HCT116 (cell line): ENCODE measurements around the gene B4GALT4. TPM values are rescaled to one million over a fixed set of nuclear protein-coding genes. Genes with fewer than 3 reads are reported as not detected.

Experiments used
- ATAC-seq: fragments of 200-7000 bp; cut with Tn5 transposase; 2 replicates; pipeline ENCODE4 v1.9.1; 2020; ENCODE audit warnings: mild to moderate bottlenecking, moderate library complexity
- BruUV-seq: library from RNA; stranded (reverse); fragments of 400-500 nt; replicated peaks from 2 replicates; lab custom pipeline; 2021; lab: Mats Ljungman, UMichigan
- CTCF ChIA-PET: fragments of 300-600 bp; sonication (Branson Sonifier 250); formaldehyde crosslinking; loops from one replicate; lab custom pipeline; 2021; ENCODE audit warnings: antibody characterized with exemption; lab: Charles Lee
- POLR2A ChIA-PET: fragments of 300-600, 350-600 bp; sonication (Branson Sonifier 250); formaldehyde crosslinking; loops from one replicate; lab custom pipeline; 2021; ENCODE audit warnings: antibody characterized with exemption; lab: Charles Lee
- RAD21 ChIA-PET, 2 experiments: fragments of 300-600 bp; sonication (Branson Sonifier 250); formaldehyde crosslinking; loops; one replicate each; lab custom pipeline; 2023; ENCODE audit warnings: low total read pairs in 2 of 2; ENCODE audit not compliant: uncharacterized antibody in 2 of 2, unreplicated experiment in 2 of 2, low non-redundant PET in 1 of 2; lab: Charles Lee
- DNase-seq: peaks from one replicate; pipeline ENCODE4 v3.0.0-alpha.2; 2010; ENCODE audit warnings: low read depth, low spot score
- H2AFZ ChIP-seq: fragments of 200-600 bp; shearing (Covaris generic), sonication (generic); 2 replicates; pipeline ENCODE4 v1.6.1; 2017; ENCODE audit warnings: low read depth, mixed run types, mixed read lengths, antibody characterized with exemption, low read length; ENCODE audit not compliant: poor library complexity, severe bottlenecking
- H3K27ac ChIP-seq: 2 replicates; pipeline ENCODE4 v1.5.1; 2012; ENCODE audit warnings: low read depth, low read length
- H3K27me3 ChIP-seq: fragments of 200-600 bp; sonication (generic); 2 replicates; pipeline ENCODE4 v1.6.1; 2016; ENCODE audit warnings: mixed run types, low read length, mixed read lengths; ENCODE audit not compliant: insufficient read depth
- H3K36me3 ChIP-seq, 2 experiments: fragments of 200-500 bp in 1 of 2; fragments of 200-600 bp in 1 of 2; sonication (Bioruptor generic) in 1 of 2; sonication (generic) in 1 of 2; 2 replicates each; pipeline versions ENCODE4 v1.5.1 to v1.6.1; 2014 to 2016; ENCODE audit warnings: low read length in 2 of 2, inconsistent platforms in 1 of 2, mixed read lengths in 1 of 2, mixed run types in 1 of 2; ENCODE audit not compliant: insufficient read depth in 2 of 2, control insufficient read depth in 1 of 2
- H3K4me1 ChIP-seq, 2 experiments: fragments of 200-600 bp in 1 of 2; sonication (generic) in 1 of 2; 2 replicates each; pipeline versions ENCODE4 v1.5.1 to v1.6.1; 2012 to 2017; ENCODE audit warnings: low read length in 2 of 2, inconsistent platforms in 1 of 2, mild to moderate bottlenecking in 1 of 2, mixed read lengths in 1 of 2, mixed run types in 1 of 2, moderate library complexity in 1 of 2; ENCODE audit not compliant: insufficient read depth in 2 of 2, control insufficient read depth in 1 of 2
- H3K4me2 ChIP-seq: fragments of 200-600 bp; sonication (generic); 2 replicates; pipeline ENCODE4 v1.6.1; 2017; ENCODE audit warnings: mixed run types, low read length, mixed read lengths
- H3K4me3 ChIP-seq, 2 experiments: fragments of 200-600 bp in 1 of 2; sonication (generic) in 1 of 2; replicated peaks in 1 of 2; 2 replicates each; pipeline ENCODE4 v1.5.1; 2011 to 2016; ENCODE audit warnings: low read length in 2 of 2, control low read depth in 1 of 2, low read depth in 1 of 2, mild to moderate bottlenecking in 1 of 2, mixed read lengths in 1 of 2, mixed run types in 1 of 2
- H3K79me2 ChIP-seq: fragments of 200-600 bp; sonication (generic); 2 replicates; pipeline ENCODE4 v1.6.1; 2017; ENCODE audit warnings: mild to moderate bottlenecking, mixed run types, low read length, moderate library complexity, mixed read lengths; ENCODE audit not compliant: insufficient read depth
- H3K9ac ChIP-seq: fragments of 200-600 bp; sonication (generic); 2 replicates; pipeline ENCODE4 v1.6.1; 2016; ENCODE audit warnings: low read length, mixed read lengths
- H3K9me2 ChIP-seq: fragments of 200-600 bp; sonication (generic), shearing (Covaris generic); 2 replicates; pipeline ENCODE4 v1.6.1; 2017; ENCODE audit warnings: mixed run types, mild to moderate bottlenecking, moderate library complexity; ENCODE audit not compliant: insufficient read depth
- H3K9me3 ChIP-seq, 2 experiments: fragments of 200-500 bp in 1 of 2; fragments of 200-600 bp in 1 of 2; sonication (Bioruptor generic) in 1 of 2; sonication (generic) in 1 of 2; 2 replicates each; pipeline ENCODE4 v1.6.1; 2014 to 2017; ENCODE audit warnings: low read length in 2 of 2, mixed read lengths in 2 of 2, inconsistent platforms in 1 of 2, low read depth in 1 of 2, mild to moderate bottlenecking in 1 of 2, mixed run types in 1 of 2, moderate library complexity in 1 of 2; ENCODE audit not compliant: control insufficient read depth in 1 of 2, insufficient read depth in 1 of 2
- H4K20me1 ChIP-seq: fragments of 200-600 bp; sonication (generic), shearing (Covaris generic); 2 replicates; pipeline ENCODE4 v1.6.1; 2017; ENCODE audit warnings: mixed run types, mild to moderate bottlenecking, moderate library complexity; ENCODE audit not compliant: insufficient read depth
- ATF3 ChIP-seq: IDR thresholded peaks from 2 replicates; pipeline ENCODE4 v1.6.1; 2012
- CBX3 ChIP-seq: IDR thresholded peaks from 2 replicates; pipeline ENCODE4 v1.6.1; 2012; ENCODE audit warnings: low read depth
- ELF1 ChIP-seq: IDR thresholded peaks from 2 replicates; pipeline ENCODE4 v1.6.1; 2012; ENCODE audit warnings: low read depth, borderline replicate concordance
- EZH2phosphoT487 ChIP-seq: fragments of 200-600 bp; IDR thresholded peaks from 2 replicates; pipeline ENCODE4 v1.6.1; 2018; ENCODE audit warnings: antibody characterized with exemption, borderline replicate concordance
- FOSL1 ChIP-seq: IDR thresholded peaks from 2 replicates; pipeline ENCODE4 v1.6.1; 2012; ENCODE audit warnings: low read depth
- POLR2AphosphoS5 ChIP-seq: IDR thresholded peaks from 2 replicates; pipeline ENCODE4 v1.6.1; 2011; ENCODE audit warnings: mild to moderate bottlenecking, low read depth, low read length, moderate library complexity
- RAD21 ChIP-seq: IDR thresholded peaks from 2 replicates; pipeline ENCODE4 v1.6.1; 2012; ENCODE audit warnings: low read depth, mild to moderate bottlenecking
- SIN3A ChIP-seq: IDR thresholded peaks from 2 replicates; pipeline ENCODE4 v1.6.1; 2012; ENCODE audit warnings: low read depth
- YY1 ChIP-seq: IDR thresholded peaks from 2 replicates; pipeline ENCODE4 v1.6.1; 2011; ENCODE audit warnings: low read length, low read depth, moderate library complexity, mild to moderate bottlenecking; ENCODE audit not compliant: insufficient replicate concordance; ENCODE audit errors: extremely low read depth
- ZBTB33 ChIP-seq: IDR thresholded peaks from 2 replicates; pipeline ENCODE4 v1.6.1; 2011; ENCODE audit warnings: mild to moderate bottlenecking, low read length, moderate library complexity; ENCODE audit not compliant: insufficient replicate concordance; ENCODE audit errors: extremely low read depth
- ZFX ChIP-seq: fragments of 450-650 bp; IDR thresholded peaks from 2 replicates; pipeline ENCODE4 v1.6.1; 2017
- ZNF274 ChIP-seq: fragments of 200-500 bp; sonication (Bioruptor generic); IDR thresholded peaks from 2 replicates; pipeline ENCODE4 v1.6.1; 2014; ENCODE audit warnings: mild to moderate bottlenecking, low read depth, low read length, inconsistent platforms
- intact Hi-C: fragments of 100-400 bp; cut with micrococcal nuclease; formaldehyde crosslinking; loops from 2 replicates; pipeline ENCODE4 v1.10.0; 2022
- total RNA-seq: library from RNA; stranded (reverse); gene quantifications from one replicate; pipeline ENCODE4 v1.2.1, GENCODE V29; 2021; ENCODE audit not compliant: unreplicated experiment

Gene B4GALT4
- total RNA-seq, 1 experiment from 2014 or later: 15.9 TPM

GRCh38 chr3:119195151-119195476, 45.6 kb downstream of the B4GALT4 start:
- no peak overlapping the region for H3K4me2 ChIP-seq
- no peak overlapping the region for H3K4me3 ChIP-seq
- no peak for DNase-seq
- no peaks in the 10 kb centered on the region for H3K36me3 ChIP-seq
- H2AFZ ChIP-seq: no peak overlapping the region
- ChIA-PET POLR2A (no interaction called here), CTCF (interaction anchor here (1.2 kb wide), 1 partner anchor 46 kb away, joined by 3 read pairs; the partner anchor contains the start of gene B4GALT4), RAD21 (no interaction called here)
- H3K27ac ChIP-seq: no peak overlapping the region
- intact Hi-C loops: no loop called here
- no peak for ATAC-seq
- no peak overlapping the region for H3K9ac ChIP-seq
- BruUV-seq: no TSS peak
- no peaks in the 10 kb centered on the region for H3K79me2 ChIP-seq
- H3K9me3 ChIP-seq: no peaks in the 10 kb centered on the region
- H4K20me1 ChIP-seq: no peaks in the 10 kb centered on the region
- no peaks in the 10 kb centered on the region for H3K4me1 ChIP-seq
- TF ChIP-seq EZH2phosphoT487 (no peak), ZFX (no peak), SIN3A (no peak), YY1 (no peak), ZNF274 (no peak), ELF1 (no peak), CBX3 (no peak), POLR2AphosphoS5 (no peak), ZBTB33 (no peak), RAD21 (no peak), ATF3 (no peak), FOSL1 (no peak)
- peaks cover 6% of the 10 kb centered on the region for H3K27me3 ChIP-seq
- no peaks in the 10 kb centered on the region for H3K9me2 ChIP-seq
